ACC112 (cell line): ENCODE measurements around the gene RPSA.
"Not testable (repeated sequence)": the region's sequence is repeated elsewhere in the genome, so short reads cannot be mapped to it uniquely, and the experiment has no call there.

Experiments used
- H2AFZ ChIP-seq: fragments of 200-600 bp; sonication (generic); one replicate; pipeline ENCODE4 v1.6.0; 2017; ENCODE audit warnings: antibody characterized with exemption, low read length; ENCODE audit not compliant: unreplicated experiment
- H3K27ac ChIP-seq: fragments of 200-600 bp; sonication (generic); 2 replicates; pipeline ENCODE4 v1.5.1; 2014; ENCODE audit warnings: low read depth, mild to moderate bottlenecking, antibody characterized with exemption, low read length, moderate library complexity
- H3K27me3 ChIP-seq: fragments of 200-600 bp; sonication (generic); 2 replicates; pipeline ENCODE4 v1.6.1; 2014; ENCODE audit warnings: mild to moderate bottlenecking, antibody characterized with exemption, low read length, moderate library complexity, mixed read lengths; ENCODE audit not compliant: insufficient read depth
- H3K36me3 ChIP-seq: fragments of 200-600 bp; sonication (generic); 2 replicates; pipeline ENCODE4 v1.6.1; 2016; ENCODE audit warnings: mild to moderate bottlenecking, antibody characterized with exemption, low read length, moderate library complexity, mixed read lengths; ENCODE audit not compliant: insufficient read depth
- H3K4me1 ChIP-seq: fragments of 200-600 bp; sonication (generic); one replicate; pipeline ENCODE4 v1.6.1; 2016; ENCODE audit warnings: low read length, mixed read lengths; ENCODE audit not compliant: insufficient read depth, unreplicated experiment, control insufficient read depth
- H3K4me3 ChIP-seq: fragments of 200-600 bp; sonication (generic); 2 replicates; pipeline ENCODE4 v1.5.1; 2014; ENCODE audit warnings: mild to moderate bottlenecking, low read depth, low read length
- H3K79me2 ChIP-seq: fragments of 200-600 bp; sonication (generic); one replicate; pipeline ENCODE4 v1.6.0; 2016; ENCODE audit warnings: low read length; ENCODE audit not compliant: control insufficient read depth, unreplicated experiment, insufficient read depth

RPSA gene

GRCh38 chr3:39410893-39411292, 4.4 kb downstream of the RPSA start:
- peaks cover 52% of the 10 kb centered on the region for H3K36me3 ChIP-seq
- no peak overlapping the region for H2AFZ ChIP-seq
- no peak overlapping the region for H3K4me3 ChIP-seq
- peaks cover 39% of the 10 kb centered on the region for H3K79me2 ChIP-seq
- H3K4me1 ChIP-seq = peaks cover 27% of the 10 kb centered on the region
- no peaks in the 10 kb centered on the region for H3K27me3 ChIP-seq
- H3K27ac ChIP-seq = no peak overlapping the region

DNA sequence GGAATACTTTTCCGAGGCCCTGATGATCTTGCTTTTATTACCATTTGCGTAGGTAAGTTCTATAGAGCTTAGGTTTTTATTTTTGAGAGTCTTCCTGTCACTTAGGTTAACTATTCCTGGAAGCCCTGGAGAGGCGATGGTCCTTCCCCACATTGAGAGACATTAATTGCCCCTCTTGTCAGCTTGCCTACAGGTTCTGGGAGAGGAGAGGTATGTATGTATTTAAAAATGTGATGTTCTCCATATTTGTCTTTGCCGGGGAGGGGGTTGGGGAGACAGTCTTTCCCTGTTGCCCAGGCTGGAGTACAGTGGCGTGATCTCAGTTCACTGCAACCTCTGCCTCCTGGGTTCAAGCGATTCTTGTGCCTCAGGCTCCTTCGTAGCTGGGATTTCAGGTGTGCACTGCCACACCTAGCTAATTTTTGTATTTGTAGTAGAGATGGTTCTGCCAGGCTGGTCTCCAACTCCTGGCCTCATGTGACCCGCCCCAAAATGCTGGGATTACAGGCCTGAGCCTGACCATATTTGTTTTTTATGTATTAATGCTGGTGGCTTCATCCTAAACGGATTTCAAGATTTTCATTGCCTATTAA, 6.2 kb downstream of the RPSA start:
- no peak overlapping the region for H3K4me3 ChIP-seq
- peaks cover 25% of the 10 kb centered on the region for H3K4me1 ChIP-seq
- no peak overlapping the region for H2AFZ ChIP-seq
- H3K36me3 ChIP-seq = peaks cover 44% of the 10 kb centered on the region
- peaks cover 27% of the 10 kb centered on the region for H3K79me2 ChIP-seq
- H3K27me3 ChIP-seq = no peaks in the 10 kb centered on the region
- H3K27ac ChIP-seq = no peak overlapping the region

GRCh38 chr3:39413691-39414420, 7.3 kb downstream of the RPSA start:
- peaks cover 14% of the 10 kb centered on the region for H3K4me1 ChIP-seq
- no peaks in the 10 kb centered on the region for H3K27me3 ChIP-seq
- H3K4me3 ChIP-seq = no peak overlapping the region
- H2AFZ ChIP-seq = no peak overlapping the region
- H3K36me3 ChIP-seq = peaks cover 33% of the 10 kb centered on the region
- H3K27ac ChIP-seq = no peak overlapping the region
- peaks cover 16% of the 10 kb centered on the region for H3K79me2 ChIP-seq

GRCh38 chr3:39414421-39414907, 7.9 kb downstream of the RPSA start:
- Histone ChIP-seq H3K36me3 (peaks cover 29% of the 10 kb centered on the region), H2AFZ (no peak overlapping the region), H3K27me3 (no peaks in the 10 kb centered on the region), H3K4me3 (no peak overlapping the region), H3K79me2 (peaks cover 10% of the 10 kb centered on the region), H3K4me1 (peaks cover 10% of the 10 kb centered on the region), H3K27ac (no peak overlapping the region)

GRCh38 chr3:39415302-39415701, 8.8 kb downstream of the RPSA start:
- H3K79me2 ChIP-seq, H3K4me1 ChIP-seq, H3K4me3 ChIP-seq, H2AFZ ChIP-seq, H3K27me3 ChIP-seq, H3K27ac ChIP-seq: not testable (repeated sequence)
- peaks cover 21% of the 10 kb centered on the region for H3K36me3 ChIP-seq

GRCh38 chr3:39415983-39416382, 9.5 kb downstream of the RPSA start:
- Histone ChIP-seq H3K79me2 (no peaks in the 10 kb centered on the region), H3K4me3 (no peak overlapping the region), H2AFZ (no peak overlapping the region), H3K36me3 (peaks cover 18% of the 10 kb centered on the region), H3K27me3 (no peaks in the 10 kb centered on the region), H3K4me1 (no peaks in the 10 kb centered on the region), H3K27ac (no peak overlapping the region)

DNA sequence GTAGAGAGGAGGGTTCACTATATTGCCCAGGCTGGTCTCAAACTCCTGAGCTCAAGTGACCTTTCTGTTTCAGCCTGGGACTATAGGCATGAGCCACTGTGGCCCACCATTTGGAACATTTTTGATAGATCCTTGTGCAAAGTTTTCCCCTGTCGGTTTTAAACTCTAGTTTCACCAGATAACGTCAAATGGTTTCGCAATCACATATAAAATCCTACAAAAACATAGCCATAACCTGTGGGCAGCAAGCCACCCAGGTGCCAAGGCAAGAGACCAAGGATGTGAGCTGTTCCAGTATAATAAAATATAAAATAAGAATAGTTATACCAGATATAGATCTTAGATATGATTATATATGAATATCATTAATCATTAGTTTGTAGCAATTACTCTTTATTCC, 10.5 kb downstream of the RPSA start:
- H3K27me3 ChIP-seq, H3K4me3 ChIP-seq, H3K79me2 ChIP-seq, H2AFZ ChIP-seq, H3K4me1 ChIP-seq, H3K27ac ChIP-seq: not testable (repeated sequence)
- peaks cover 14% of the 10 kb centered on the region for H3K36me3 ChIP-seq

DNA sequence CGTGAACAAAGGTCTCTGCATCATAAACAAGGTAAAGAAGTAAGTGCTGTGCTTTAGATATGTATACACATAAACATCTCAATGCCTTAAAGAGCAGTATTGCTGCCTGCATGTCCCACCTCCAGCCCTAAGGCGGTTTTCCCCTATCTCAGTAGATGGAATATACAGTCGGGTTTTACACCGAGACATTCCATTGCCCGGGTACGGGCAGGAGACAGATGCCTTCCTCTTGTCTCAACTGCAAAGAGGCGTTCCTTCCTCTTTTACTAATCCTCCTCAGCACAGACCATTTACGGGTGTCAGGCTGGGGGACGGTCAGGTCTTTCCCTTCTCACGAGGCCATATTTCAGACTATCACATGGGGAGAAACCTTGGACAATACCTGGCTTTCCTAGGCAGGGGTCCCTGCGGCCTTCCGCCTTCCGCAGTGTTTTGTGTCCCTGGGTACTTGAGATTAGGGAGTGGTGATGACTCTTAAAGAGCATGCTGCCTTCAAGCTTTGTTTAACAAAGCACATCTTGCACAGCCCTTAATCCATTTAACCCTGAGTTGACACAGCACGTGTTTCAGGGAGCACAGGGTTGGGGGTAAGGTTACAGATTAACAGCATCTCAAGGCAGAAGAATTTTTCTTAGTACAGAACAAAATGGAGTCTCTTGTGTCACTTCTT, 12.2 kb downstream of the RPSA start:
- not testable (repeated sequence) for H3K4me1 ChIP-seq, H3K27me3 ChIP-seq, H3K4me3 ChIP-seq, H3K36me3 ChIP-seq, H2AFZ ChIP-seq, H3K79me2 ChIP-seq, H3K27ac ChIP-seq

DNA sequence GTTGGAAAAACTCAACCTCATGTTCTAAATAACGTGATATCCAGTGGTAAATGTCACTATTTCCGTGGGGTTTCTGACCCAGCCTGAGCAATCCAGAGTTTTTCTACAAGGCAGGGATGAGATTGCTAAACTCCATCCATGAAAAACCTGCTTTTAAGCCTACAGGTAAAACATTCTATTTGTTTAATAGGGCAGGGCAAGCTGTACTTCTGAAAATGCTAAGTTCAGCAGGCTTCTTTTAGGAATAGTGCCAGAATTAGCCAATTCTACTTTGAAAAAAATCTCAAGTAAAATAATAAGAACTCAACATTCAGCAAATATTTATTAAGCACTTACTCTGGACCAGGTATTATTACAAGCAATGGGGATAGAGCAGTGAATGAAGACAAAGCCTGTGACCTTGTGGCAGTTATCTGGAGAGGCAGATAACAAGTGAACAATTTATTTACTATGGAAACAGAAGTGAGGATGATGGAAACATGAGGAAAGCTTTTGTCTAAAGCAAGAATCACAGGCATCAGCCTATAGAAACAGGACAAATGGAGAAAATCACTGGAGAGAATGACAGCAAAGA, 13.3 kb downstream of the RPSA start:
- Histone ChIP-seq H3K4me3 (no peak overlapping the region), H3K27ac (no peak overlapping the region), H3K27me3 (no peaks in the 10 kb centered on the region), H3K4me1 (no peaks in the 10 kb centered on the region), H2AFZ (no peak overlapping the region), H3K36me3 (no peaks in the 10 kb centered on the region), H3K79me2 (no peaks in the 10 kb centered on the region)

- Histone ChIP-seq H3K27ac (no peak overlapping the region), H3K36me3 (no peaks in the 10 kb centered on the region), H3K27me3 (no peaks in the 10 kb centered on the region)
These were observed 14.0 kb downstream of the RPSA start for GRCh38 chr3:39420543-39420942.

More at GRCh38 chr3:39420543-39420942, 14.0 kb downstream of the RPSA start:
- H3K4me1 ChIP-seq = no peaks in the 10 kb centered on the region
- no peak overlapping the region for H3K4me3 ChIP-seq
- H2AFZ ChIP-seq = no peak overlapping the region
- no peaks in the 10 kb centered on the region for H3K79me2 ChIP-seq
